ENCODE results near the gene ZRANB2. TPM values are rescaled to one million over a fixed set of nuclear protein-coding genes. Genes with fewer than 3 reads are reported as not detected.

Gene ZRANB2
- total RNA-seq, 4 donors from 2014 or later: 27.3 to 49.9 (median 42.9) TPM

DNA sequence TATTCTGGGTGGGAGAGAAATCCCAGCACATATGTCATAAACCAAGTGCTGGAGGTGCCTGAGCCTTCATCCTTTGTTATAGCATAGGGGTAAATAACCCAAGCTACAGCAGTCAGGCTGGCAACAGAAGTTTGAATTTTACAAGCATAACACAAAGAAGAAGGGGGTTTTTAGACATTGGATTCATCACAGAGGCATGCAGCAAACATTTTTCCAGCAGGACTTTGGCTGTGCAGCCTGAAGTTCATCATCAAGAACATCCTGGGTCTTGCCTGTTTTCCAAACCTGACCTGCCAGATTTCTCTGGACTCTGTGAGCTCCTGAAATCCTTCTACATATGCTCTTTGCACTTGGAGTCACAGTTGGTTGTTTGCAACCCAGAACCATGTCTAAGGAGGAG is 49.4 kb downstream of the ZRANB2 start:
- no peak for TF ChIP-seq POLR2A (IDR thresholded peaks at IDR 0.05)
- TF ChIP-seq, protein P1, sequence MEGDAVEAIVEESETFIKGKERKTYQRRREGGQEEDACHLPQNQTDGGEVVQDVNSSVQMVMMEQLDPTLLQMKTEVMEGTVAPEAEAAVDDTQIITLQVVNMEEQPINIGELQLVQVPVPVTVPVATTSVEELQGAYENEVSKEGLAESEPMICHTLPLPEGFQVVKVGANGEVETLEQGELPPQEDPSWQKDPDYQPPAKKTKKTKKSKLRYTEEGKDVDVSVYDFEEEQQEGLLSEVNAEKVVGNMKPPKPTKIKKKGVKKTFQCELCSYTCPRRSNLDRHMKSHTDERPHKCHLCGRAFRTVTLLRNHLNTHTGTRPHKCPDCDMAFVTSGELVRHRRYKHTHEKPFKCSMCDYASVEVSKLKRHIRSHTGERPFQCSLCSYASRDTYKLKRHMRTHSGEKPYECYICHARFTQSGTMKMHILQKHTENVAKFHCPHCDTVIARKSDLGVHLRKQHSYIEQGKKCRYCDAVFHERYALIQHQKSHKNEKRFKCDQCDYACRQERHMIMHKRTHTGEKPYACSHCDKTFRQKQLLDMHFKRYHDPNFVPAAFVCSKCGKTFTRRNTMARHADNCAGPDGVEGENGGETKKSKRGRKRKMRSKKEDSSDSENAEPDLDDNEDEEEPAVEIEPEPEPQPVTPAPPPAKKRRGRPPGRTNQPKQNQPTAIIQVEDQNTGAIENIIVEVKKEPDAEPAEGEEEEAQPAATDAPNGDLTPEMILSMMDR (IDR thresholded peaks at IDR 0.05): no peak
- DNase-seq (ENCODE audit: low spot score in 2 of 2): no peak
- H3K4me3 ChIP-seq (ENCODE audit: low read depth, poor library complexity, severe bottlenecking): no peak overlapping the region
- intact Hi-C loops (cut with DNase I; ENCODE audit: low total_unique reads): no loop called here

DNA sequence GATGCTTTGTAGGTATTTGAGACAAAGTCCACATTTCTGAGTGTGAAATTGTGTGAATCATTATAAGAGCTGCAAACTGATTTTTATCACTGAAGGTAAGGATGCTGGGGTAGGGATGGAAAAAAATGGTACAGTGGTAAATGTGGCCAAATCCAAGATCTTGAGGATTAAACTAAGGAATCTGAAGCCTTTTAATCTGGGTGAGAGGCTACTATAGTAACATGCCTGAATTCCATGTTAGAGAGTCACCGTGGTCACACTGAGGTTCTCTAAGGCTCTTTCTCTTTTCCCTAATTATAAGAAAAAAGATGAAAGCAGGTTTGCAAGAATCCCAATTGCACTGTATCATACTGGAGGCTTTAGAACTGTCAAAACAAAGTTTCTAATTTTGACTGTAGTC is 50.8 kb downstream of the ZRANB2 start:
- WGBS, 2 donors: 89 to 90% methylated on average over 1 of the region's 1 CpG
- intact Hi-C loops (cut with DNase I; ENCODE audit: low total_unique reads): no loop called here
- no peak overlapping the region for H3K4me3 ChIP-seq (ENCODE audit: low read depth, poor library complexity, severe bottlenecking)
- TF ChIP-seq POLR2A (IDR thresholded peaks at IDR 0.05): no peak
- TF ChIP-seq, protein P1 (IDR thresholded peaks at IDR 0.05): no peak
- DNase-seq (ENCODE audit: low spot score in 2 of 2): no peak

DNA sequence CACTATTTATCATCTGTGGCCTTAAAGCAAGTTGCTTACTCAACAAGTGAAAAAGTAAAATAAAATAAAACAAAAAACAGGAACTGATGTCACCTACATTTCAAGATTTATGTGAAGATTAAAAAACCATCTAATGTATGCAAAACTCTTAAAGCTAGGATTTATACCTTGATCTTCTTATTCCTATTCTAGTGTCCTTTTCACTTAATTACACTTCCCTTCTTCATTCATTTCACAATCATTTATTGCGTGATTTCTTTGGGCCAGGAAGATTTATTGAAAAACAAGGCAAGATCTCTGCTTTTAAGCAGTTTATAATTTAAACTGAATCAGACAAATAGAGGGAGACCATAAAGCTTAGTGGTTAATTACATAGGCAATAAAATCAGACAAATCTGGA is 51.9 kb downstream of the ZRANB2 start:
- TF ChIP-seq, protein P1 (IDR thresholded peaks at IDR 0.05): no peak
- no peak for TF ChIP-seq POLR2A (IDR thresholded peaks at IDR 0.05)
- no peak for DNase-seq (ENCODE audit: low spot score in 2 of 2)
- 76 to 90% methylated on average over 1 of the region's 1 CpG for WGBS, 2 donors
- intact Hi-C loops (cut with DNase I; ENCODE audit: low total_unique reads): no loop called here
- H3K4me3 ChIP-seq (ENCODE audit: low read depth, poor library complexity, severe bottlenecking): no peak overlapping the region

DNA sequence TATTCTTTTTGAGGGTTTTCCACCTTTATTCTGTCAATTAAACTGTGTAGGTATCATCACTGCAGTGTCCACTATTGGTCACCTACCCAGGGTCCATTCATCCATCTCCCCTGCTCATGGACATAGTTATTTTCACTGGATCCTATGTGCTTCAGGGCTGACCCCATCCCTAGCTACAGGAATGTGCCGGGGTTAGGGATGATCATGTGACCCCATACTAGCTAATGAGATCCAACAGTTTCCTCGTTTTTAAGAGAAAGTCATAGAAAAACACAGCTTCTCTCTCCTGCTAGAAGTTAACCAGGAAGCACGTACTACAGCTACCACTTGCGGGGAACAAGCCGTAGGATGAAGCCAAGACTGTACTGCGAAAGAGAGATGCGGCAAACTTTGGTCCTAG is 52.8 kb downstream of the ZRANB2 start:
- 75 to 76% methylated on average over 7 of the region's 7 CpGs for WGBS, 2 donors
- TF ChIP-seq POLR2A (IDR thresholded peaks at IDR 0.05): no peak
- TF ChIP-seq, protein P1 (IDR thresholded peaks at IDR 0.05): no peak
- DNase-seq (ENCODE audit: low spot score in 2 of 2): no peak
- H3K4me3 ChIP-seq (ENCODE audit: low read depth, poor library complexity, severe bottlenecking): no peak overlapping the region
- intact Hi-C loops (cut with DNase I; ENCODE audit: low total_unique reads): no loop called here

DNA sequence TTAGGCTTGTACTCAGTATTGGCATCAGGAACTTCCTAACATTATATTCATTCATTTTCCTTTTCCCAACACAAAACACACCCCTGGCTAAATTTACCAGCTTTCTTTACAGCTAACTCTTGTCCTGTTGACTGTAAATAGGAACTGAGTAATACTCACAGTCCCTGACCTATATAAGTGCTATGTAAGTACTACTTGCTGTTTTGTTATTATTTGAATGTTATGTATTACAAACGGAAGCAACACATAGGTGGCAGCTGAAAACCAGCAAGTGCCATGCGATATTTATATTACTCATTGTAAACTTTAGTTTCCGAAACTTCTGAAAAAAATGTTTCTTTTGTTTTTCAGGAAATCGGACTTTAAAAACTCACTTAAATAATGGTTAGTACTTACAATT is 54.7 kb downstream of the ZRANB2 start:
- TF ChIP-seq POLR2A (IDR thresholded peaks at IDR 0.05): no peak
- no peak for DNase-seq (ENCODE audit: low spot score in 2 of 2)
- intact Hi-C loops (cut with DNase I; ENCODE audit: low total_unique reads): no loop called here
- H3K4me3 ChIP-seq (ENCODE audit: low read depth, poor library complexity, severe bottlenecking): no peak overlapping the region
- 77 to 84% methylated on average over 4 of the region's 4 CpGs for WGBS, 2 donors

DNA sequence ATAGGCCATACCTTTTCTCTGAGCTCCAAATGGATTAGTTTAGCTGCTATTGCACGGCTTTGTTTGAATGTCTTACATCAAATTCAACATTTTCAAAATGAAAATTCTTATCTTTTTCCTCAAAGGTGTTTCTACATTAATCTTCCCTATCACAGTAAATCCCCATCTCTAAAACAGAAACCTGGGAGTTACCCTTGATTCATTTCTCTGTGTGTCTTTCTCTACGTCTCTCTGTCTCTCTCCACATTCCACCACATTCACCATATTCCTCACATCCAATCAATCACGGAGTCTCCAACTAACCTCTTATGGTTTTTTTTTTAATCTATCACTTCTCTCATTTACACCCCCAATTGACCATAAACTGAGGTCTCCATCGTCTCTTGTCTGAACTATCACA is 57.3 kb downstream of the ZRANB2 start:
- 85 to 91% methylated on average over 4 of the region's 4 CpGs for WGBS, 2 donors
- no peak for DNase-seq (ENCODE audit: low spot score in 2 of 2)
- no peak overlapping the region for H3K4me3 ChIP-seq (ENCODE audit: low read depth, poor library complexity, severe bottlenecking)
- intact Hi-C loops (cut with DNase I; ENCODE audit: low total_unique reads): no loop called here
- TF ChIP-seq, protein P1 (IDR thresholded peaks at IDR 0.05): no peak

Data from lower leg skin (tissue), 4 donors.